Fibroblast of mammary gland (primary cell): ENCODE data around the gene TTLL8.
"Not testable (repeated sequence)": the region's sequence is repeated elsewhere in the genome, so short reads cannot be mapped to it uniquely, and the experiment has no call there.

ENCODE experiments used
- DNase-seq: peaks from one replicate; pipeline ENCODE4 v3.0.0-alpha.2; 2010; ENCODE audit warnings: low read depth
- H3K4me3 ChIP-seq: 2 replicates; pipeline ENCODE4 v1.5.1; 2011; ENCODE audit warnings: low read depth, mild to moderate bottlenecking, low read length, moderate library complexity; ENCODE audit not compliant: control insufficient read depth
- CTCF ChIP-seq: conservative IDR thresholded peaks from 2 replicates; pipeline ENCODE4 v1.5.1; 2011; ENCODE audit warnings: low read depth, low read length, inconsistent platforms; ENCODE audit not compliant: control insufficient read depth, insufficient read depth

Gene TTLL8

GRCh38 chr22:49991907-49992533 is 66.1 kb downstream of the TTLL8 start:
- no peak for TF ChIP-seq CTCF
- no peak for DNase-seq
- H3K4me3 ChIP-seq, result no peak overlapping the region

GRCh38 chr22:49991167-49991566 is 66.9 kb downstream of the TTLL8 start:
- H3K4me3 ChIP-seq, result no peak overlapping the region
- TF ChIP-seq CTCF, result no peak
- no peak for DNase-seq

- not testable (repeated sequence) for DNase-seq, H3K4me3 ChIP-seq
Observed at GRCh38 chr22:49989826-49990225, 68.3 kb downstream of the TTLL8 start.

GRCh38 chr22:49986325-49986724 is 71.8 kb downstream of the TTLL8 start:
- TF ChIP-seq CTCF, result no peak

GRCh38 chr22:49983148-49984042 is 74.7 kb downstream of the TTLL8 start:
- peak; percentile 21 for TF ChIP-seq CTCF
- no peak for DNase-seq
- no peak overlapping the region for H3K4me3 ChIP-seq

More at GRCh38 chr22:49986325-49986724, 71.8 kb downstream of the TTLL8 start:
- H3K4me3 ChIP-seq, result no peak overlapping the region
- no peak for DNase-seq

- DNase-seq, H3K4me3 ChIP-seq: not testable (repeated sequence)
Observed at GRCh38 chr22:49981799-49982198, 76.3 kb downstream of the TTLL8 start.

- peak; percentile 61 for DNase-seq
- peak; percentile 62 for TF ChIP-seq CTCF
- H3K4me3 ChIP-seq, result no peak overlapping the region
Observed at GRCh38 chr22:49979587-49980264, 78.4 kb downstream of the TTLL8 start.
